Activated CD8-positive, alpha-beta T cell treated with anti-CD3 and anti-CD28 coated beads, Interleukin-2, amount 10 ng/mL, durations not matched to agents 7 days and 5 days (primary cell): ENCODE measurements around the gene ADAM33. TPM values are rescaled to one million over a fixed set of nuclear protein-coding genes. Genes with fewer than 3 reads are reported as not detected.

Source experiments
- ATAC-seq: fragments of 150-1000 bp; cut with Tn5 transposase; one replicate; pipeline ENCODE4 v1.10.0; 2021; ENCODE audit warnings: moderate library complexity
- CTCF ChIA-PET: fragments of 350-600 bp; sonication (Branson Sonifier 250); formaldehyde crosslinking; loops from one replicate; lab custom pipeline; 2021; ENCODE audit warnings: antibody characterized with exemption; lab: Charles Lee
- POLR2A ChIA-PET: fragments of 350-600 bp; sonication (Branson Sonifier 250); formaldehyde crosslinking; loops from one replicate; lab custom pipeline; 2021; ENCODE audit warnings: antibody characterized with exemption; lab: Charles Lee
- DNase-seq: peaks from one replicate; pipeline ENCODE4 v3.0.0-alpha.2; 2020
- H3K27ac Mint-ChIP-seq: one replicate; pipeline ENCODE4 v1.8.0; 2021; ENCODE audit warnings: mild to moderate bottlenecking, mixed read lengths
- H3K27me3 Mint-ChIP-seq: one replicate; pipeline ENCODE4 v1.8.0; 2021; ENCODE audit warnings: low read depth, mixed read lengths
- H3K36me3 Mint-ChIP-seq: one replicate; pipeline ENCODE4 v1.8.0; 2021; ENCODE audit warnings: low read depth, mixed read lengths
- H3K4me1 Mint-ChIP-seq: one replicate; pipeline ENCODE4 v1.8.0; 2021; ENCODE audit warnings: low read depth, mixed read lengths
- H3K4me3 Mint-ChIP-seq: one replicate; pipeline ENCODE4 v1.8.0; 2021; ENCODE audit warnings: mild to moderate bottlenecking, mixed read lengths
- H3K9me3 Mint-ChIP-seq: one replicate; pipeline ENCODE4 v1.8.0; 2022; ENCODE audit warnings: mixed read lengths; ENCODE audit not compliant: insufficient read depth
- total RNA-seq, 2 experiments: library from RNA; stranded (reverse); gene quantifications; one replicate each; pipeline ENCODE4 v1.2.3, GENCODE V29; 2021

The ADAM33 gene
- total RNA-seq, 2 experiments from 2014 or later, result not detected

DNA sequence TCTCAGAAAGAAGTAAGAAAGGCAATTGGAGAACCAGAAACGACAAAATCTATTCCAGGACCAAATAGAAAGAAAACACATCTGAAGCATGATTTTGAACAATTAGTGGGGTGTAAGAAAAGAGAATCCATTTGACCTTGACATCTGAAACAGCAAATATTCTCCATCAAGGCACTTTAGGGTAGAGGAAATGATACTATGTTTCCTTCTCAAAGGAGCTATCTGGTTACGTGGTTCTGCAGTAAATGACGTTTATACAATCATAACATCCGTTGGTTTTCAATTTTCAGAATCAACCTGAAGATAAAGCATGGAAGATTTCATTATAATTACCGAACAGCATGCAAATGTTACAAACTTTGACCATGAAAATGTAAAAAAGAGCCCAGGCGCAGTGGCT, 38.8 kb upstream of the ADAM33 start:
- Mint-ChIP-seq H3K36me3 (no peaks in the 10 kb centered on the region), H3K4me1 (peaks cover 11% of the 10 kb centered on the region), H3K4me3 (no peak overlapping the region), H3K27ac (no peak overlapping the region), H3K9me3 (no peaks in the 10 kb centered on the region), H3K27me3 (peaks cover 19% of the 10 kb centered on the region)
- ATAC-seq, result no peak
- no peak for DNase-seq
- CTCF ChIA-PET, result interaction anchor here (1.1 to 2.2 kb wide), 2 partner anchors 10 to 43 kb away, joined by 3 to 15 read pairs; no protein-coding TSS in a partner anchor
- POLR2A ChIA-PET, result no interaction called here

DNA sequence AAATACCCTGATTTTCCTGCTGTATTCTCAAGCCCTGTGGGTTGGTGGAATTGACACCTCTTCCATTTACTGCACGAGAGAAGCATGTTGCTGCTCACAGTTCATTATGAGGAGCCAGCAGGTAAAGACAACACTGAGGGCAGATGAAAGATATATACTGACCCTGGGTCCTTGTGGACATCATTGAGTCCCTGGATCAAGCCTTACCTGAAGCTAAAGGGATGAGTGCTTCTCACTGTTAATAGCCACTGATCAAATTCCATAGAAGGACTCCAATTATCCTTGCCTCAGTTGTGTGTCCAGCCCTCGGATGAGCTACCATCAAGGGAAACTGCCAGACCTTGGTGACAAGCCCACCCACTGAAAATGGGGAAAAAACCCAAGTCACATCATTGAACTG, 38.3 kb upstream of the ADAM33 start:
- peaks cover 11% of the 10 kb centered on the region for H3K4me1 Mint-ChIP-seq
- no peaks in the 10 kb centered on the region for H3K9me3 Mint-ChIP-seq
- ATAC-seq (no peak), DNase-seq (no peak)
- no peaks in the 10 kb centered on the region for H3K36me3 Mint-ChIP-seq
- no peak overlapping the region for H3K27ac Mint-ChIP-seq
- CTCF ChIA-PET, result interaction anchor here (1.1 to 2.2 kb wide), 2 partner anchors 9 to 42 kb away, joined by 3 to 15 read pairs; no protein-coding TSS in a partner anchor
- H3K27me3 Mint-ChIP-seq, result peaks cover 19% of the 10 kb centered on the region
- no peak overlapping the region for H3K4me3 Mint-ChIP-seq
- POLR2A ChIA-PET, result no interaction called here

DNA sequence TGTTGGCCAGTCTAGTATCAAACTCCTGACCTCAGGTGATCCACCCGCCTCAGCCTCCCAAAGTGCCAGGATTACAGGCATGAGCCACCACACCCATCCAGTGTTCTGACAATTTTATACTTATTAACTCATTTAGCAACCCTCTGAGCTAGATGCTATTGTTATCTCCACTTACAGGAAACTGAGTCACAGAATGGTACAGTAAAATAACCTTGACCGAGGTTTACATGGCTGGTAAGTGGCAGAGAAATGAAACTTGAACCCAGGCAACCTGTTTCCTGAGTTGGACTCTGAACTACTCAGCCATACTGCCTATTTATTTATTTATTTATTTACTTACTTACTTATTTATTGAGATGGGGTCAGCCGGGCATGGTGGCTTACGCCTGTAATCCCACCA, 37.2 kb upstream of the ADAM33 start:
- H3K4me3 Mint-ChIP-seq, result no peak overlapping the region
- peaks cover 11% of the 10 kb centered on the region for H3K4me1 Mint-ChIP-seq
- DNase-seq (no peak), ATAC-seq (no peak)
- no peaks in the 10 kb centered on the region for H3K9me3 Mint-ChIP-seq
- H3K36me3 Mint-ChIP-seq, result no peaks in the 10 kb centered on the region
- ChIA-PET POLR2A (no interaction called here), CTCF (interaction anchor here (2.2 kb wide), 1 partner anchor 8 kb away, joined by 15 read pairs; no protein-coding TSS in a partner anchor)
- H3K27me3 Mint-ChIP-seq, result peaks cover 19% of the 10 kb centered on the region
- no peak overlapping the region for H3K27ac Mint-ChIP-seq

DNA sequence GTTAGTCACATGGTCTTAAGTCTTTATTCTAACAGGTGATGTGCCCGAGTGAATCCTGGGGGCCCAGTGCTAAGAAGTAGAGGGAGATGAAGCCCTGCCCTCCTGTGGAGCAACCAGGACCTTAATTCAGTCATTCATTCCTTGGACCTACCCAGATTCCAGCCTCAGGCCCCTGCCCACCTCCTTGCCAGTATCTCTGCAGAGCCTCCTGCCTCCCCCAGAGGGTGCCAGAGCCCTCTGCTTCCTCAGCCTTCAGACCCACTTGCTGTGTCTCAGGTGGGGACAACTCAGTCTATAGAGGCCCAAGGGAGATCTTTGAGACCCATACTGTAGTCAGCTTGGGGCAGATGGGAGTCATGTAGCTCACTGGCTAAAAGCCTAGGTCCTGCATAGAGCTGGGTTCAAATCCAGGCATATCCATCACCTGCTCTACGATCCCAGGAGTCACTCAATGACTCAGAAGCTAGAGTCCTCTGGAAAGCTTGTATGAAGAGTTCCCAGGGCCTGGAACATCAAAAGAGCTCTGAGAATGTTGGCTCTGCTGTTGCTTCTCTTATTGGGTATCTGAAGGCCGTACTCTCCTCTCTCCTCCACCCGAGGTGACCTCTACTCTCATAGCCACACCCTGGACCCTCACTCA, 34.5 kb upstream of the ADAM33 start:
- Mint-ChIP-seq H3K36me3 (no peaks in the 10 kb centered on the region), H3K9me3 (no peaks in the 10 kb centered on the region), H3K4me3 (no peak overlapping the region), H3K4me1 (peaks cover 11% of the 10 kb centered on the region), H3K27ac (no peak overlapping the region), H3K27me3 (peaks cover 12% of the 10 kb centered on the region)
- peak; percentile 74 for ATAC-seq
- POLR2A ChIA-PET, result interaction anchor here (1.0 kb wide), 1 partner anchor 11 kb away, joined by 3 read pairs; no protein-coding TSS in a partner anchor
- CTCF ChIA-PET, result interaction anchor here (0.6 to 2.8 kb wide), 7 partner anchors 28 to 295 kb away, joined by 3 to 14 read pairs (median 5); partner anchors contain the start of gene ADISSP
- peak; percentile 50 for DNase-seq

DNA sequence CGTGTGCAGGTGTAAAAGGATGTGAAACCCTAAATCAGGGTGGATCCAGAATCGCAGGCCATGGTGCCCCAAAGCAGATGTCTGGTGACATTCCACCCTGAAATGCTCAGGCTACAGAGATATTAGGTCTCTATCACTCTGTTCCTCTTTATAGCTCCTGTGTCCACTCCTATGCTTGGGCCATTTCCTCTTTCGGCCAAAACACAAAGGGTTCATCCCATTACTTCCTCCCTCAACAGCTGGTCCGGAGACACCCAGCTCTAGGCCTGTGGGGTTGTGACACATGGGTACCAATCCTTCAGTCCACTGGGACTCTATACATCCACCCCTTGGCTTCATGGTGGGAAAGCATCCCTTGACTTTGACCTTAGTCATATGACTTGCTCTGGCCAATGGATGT, 32.3 kb upstream of the ADAM33 start:
- Mint-ChIP-seq H3K4me3 (no peak overlapping the region), H3K4me1 (no peaks in the 10 kb centered on the region), H3K36me3 (no peaks in the 10 kb centered on the region), H3K9me3 (no peaks in the 10 kb centered on the region), H3K27me3 (peaks cover 2% of the 10 kb centered on the region), H3K27ac (no peak overlapping the region)
- ChIA-PET POLR2A (no interaction called here), CTCF (interaction anchor here (1.2 kb wide), 1 partner anchor 13 kb away, joined by 3 read pairs; no protein-coding TSS in a partner anchor)
- DNase-seq (no peak), ATAC-seq (no peak)

DNA sequence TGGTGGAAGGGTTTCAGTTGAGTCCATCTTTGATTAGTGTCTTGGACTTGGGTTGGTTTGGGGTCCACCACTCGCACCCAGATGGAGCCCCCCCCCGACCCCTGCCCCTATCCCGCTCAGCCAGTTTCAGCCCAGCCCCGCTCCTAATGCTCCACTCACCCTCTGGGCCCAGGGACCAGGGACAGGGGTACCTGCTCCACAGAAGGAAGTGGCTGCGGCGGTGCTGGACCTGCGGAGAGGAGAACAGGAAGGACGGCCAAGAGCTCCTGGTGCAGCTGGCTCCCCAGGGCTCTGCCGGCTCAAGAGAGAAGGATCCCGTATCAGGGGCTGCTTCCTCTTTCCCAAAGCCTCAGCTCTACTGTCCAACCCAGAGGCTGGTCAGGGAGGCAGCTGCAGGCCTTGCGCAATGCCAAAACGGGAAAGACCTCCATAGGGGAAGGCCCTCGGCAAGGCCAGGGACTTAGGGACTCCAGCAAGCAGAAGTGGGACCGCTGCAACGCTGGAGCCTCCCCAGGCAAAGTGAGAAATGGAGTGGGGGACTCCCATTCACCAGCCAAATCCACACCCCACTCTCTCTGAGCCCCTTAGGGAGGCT, 30.6 kb upstream of the ADAM33 start, which contains the start of gene SIGLEC1:
SIGLEC1 (minus strand) TSS at position 322 of the 595 bp plus-strand sequence. CDS start 5,472 bp downstream, outside the sequence.
- H3K27ac Mint-ChIP-seq, result no peak within 1 kb of the TSS
- ChIA-PET POLR2A (interaction anchor here (0.6 kb wide), 1 partner anchor 27 kb away, joined by 4 read pairs; no protein-coding TSS in a partner anchor), CTCF (interaction anchor here (1.4 to 3.1 kb wide), 2 partner anchors 36 to 150 kb away, joined by 5 to 66 read pairs; no protein-coding TSS in a partner anchor)
- H3K36me3 Mint-ChIP-seq, result no peaks in the 10 kb centered on the region
- H3K4me3 Mint-ChIP-seq, result no peak within 1 kb of the TSS
- peaks cover 6% of the 10 kb centered on the region for H3K27me3 Mint-ChIP-seq
- no peak for DNase-seq
- H3K9me3 Mint-ChIP-seq, result no peaks in the 10 kb centered on the region
- no peaks in the 10 kb centered on the region for H3K4me1 Mint-ChIP-seq
- no peak for ATAC-seq

DNA sequence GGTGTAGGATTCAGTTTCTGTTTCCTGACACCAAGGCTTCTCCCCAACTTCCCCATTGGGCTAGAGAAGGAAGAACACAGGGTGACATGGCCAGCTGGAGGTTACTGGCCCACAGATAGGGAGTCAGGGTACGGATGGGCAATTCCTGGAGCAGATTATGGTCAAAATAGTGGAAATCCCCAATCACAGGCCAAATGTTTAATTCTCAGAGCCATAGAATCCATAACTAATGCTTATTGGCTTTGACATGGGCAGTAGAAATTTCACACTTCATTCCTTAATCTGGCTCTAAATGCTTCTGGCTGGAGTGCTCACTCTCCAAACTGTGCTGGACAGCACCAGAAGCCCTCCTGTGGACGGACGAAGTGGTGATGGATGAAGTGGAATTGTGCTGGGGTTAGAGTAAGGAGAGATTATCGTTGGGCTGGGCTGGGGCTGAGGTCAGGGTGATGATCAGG, 29.7 kb upstream of the ADAM33 start:
- Mint-ChIP-seq H3K27ac (no peak overlapping the region), H3K4me3 (no peak overlapping the region), H3K27me3 (peaks cover 6% of the 10 kb centered on the region), H3K4me1 (no peaks in the 10 kb centered on the region), H3K36me3 (no peaks in the 10 kb centered on the region), H3K9me3 (no peaks in the 10 kb centered on the region)
- no peak for ATAC-seq
- ChIA-PET CTCF (interaction anchor here (0.6 to 3.3 kb wide), 49 partner anchors 9 to 486 kb away, joined by 3 to 66 read pairs (median 4); partner anchors contain the start of genes AP5S1 and SPEF1), POLR2A (no interaction called here)
- DNase-seq, result no peak

DNA sequence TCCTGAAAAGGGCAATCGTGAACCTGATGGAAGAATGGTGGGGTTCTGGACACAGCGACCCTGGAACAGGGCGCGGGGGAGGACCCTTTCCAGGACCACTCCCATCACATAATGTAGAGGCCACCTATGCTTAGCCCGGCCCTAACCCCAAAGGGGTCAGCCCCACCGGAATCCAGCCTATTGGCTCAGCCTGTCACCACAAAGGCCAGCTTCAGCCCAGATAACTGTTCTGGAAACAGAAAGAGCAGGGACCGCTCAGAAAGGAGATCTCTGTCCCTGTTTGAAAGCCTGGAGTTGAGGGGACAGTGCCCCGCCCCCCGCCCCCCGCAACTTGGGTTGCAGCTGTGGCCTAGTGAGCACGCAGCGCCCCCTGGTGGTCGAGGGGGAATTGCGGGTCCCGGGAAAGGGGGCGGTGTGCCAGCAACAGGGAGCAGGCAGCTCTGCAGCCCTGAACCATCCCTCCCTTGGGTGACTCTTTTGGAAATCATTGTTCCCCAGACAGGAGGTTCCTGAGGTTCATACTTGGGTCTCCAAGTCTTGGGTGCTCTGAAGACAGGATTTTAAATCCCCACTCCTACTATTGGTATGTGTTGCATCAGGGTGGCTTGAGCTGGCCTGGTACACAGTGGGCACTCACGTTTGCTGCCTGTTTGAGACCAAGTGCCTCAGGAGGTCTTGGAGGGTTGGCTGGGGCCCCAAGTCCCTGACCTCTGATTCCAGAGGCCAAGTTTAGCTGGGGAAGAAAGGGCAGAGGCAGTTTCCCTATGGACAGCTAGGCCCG, 29.1 kb upstream of the ADAM33 start:
- no peak overlapping the region for H3K4me3 Mint-ChIP-seq
- ChIA-PET POLR2A (no interaction called here), CTCF (interaction anchor here (0.6 to 3.3 kb wide), 54 partner anchors 9 to 486 kb away, joined by 3 to 66 read pairs (median 4); partner anchors contain the start of genes ADISSP, AP5S1 and SPEF1)
- no peaks in the 10 kb centered on the region for H3K36me3 Mint-ChIP-seq
- ATAC-seq (peak; percentile 82), DNase-seq (peak; percentile 81)
- no peaks in the 10 kb centered on the region for H3K9me3 Mint-ChIP-seq
- H3K4me1 Mint-ChIP-seq, result no peaks in the 10 kb centered on the region
- H3K27ac Mint-ChIP-seq, result no peak overlapping the region
- peaks cover 6% of the 10 kb centered on the region for H3K27me3 Mint-ChIP-seq

DNA sequence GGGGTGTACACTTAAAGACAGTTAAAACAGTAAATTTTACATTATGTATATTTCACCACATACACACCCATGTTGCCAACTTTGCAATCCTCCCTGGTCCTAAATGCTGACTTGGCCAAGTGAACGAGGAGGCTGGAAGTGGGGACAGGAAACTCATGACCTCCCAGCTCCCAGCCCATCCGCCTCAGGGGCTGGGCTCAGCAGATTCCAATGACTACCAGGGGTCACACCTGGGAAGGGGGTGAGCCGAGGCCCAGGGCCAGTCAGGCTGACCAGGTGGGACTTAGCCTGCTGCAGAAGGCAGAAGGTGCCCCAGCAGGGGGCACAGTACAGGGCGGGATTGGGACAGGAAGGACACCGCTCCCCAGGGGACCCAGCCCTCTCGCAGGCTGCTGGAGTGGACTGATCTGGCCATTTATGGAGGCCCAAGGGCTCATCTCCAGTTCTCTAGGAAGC, 28.2 kb upstream of the ADAM33 start:
- no peaks in the 10 kb centered on the region for H3K36me3 Mint-ChIP-seq
- ATAC-seq (no peak), DNase-seq (no peak)
- no peaks in the 10 kb centered on the region for H3K4me1 Mint-ChIP-seq
- H3K4me3 Mint-ChIP-seq, result no peak overlapping the region
- H3K27ac Mint-ChIP-seq, result no peak overlapping the region
- ChIA-PET POLR2A (no interaction called here), CTCF (interaction anchor here (0.8 to 3.3 kb wide), 18 partner anchors 10 to 487 kb away, joined by 3 to 66 read pairs (median 4); partner anchors contain the start of gene ADISSP)
- no peaks in the 10 kb centered on the region for H3K9me3 Mint-ChIP-seq
- H3K27me3 Mint-ChIP-seq, result peaks cover 6% of the 10 kb centered on the region

DNA sequence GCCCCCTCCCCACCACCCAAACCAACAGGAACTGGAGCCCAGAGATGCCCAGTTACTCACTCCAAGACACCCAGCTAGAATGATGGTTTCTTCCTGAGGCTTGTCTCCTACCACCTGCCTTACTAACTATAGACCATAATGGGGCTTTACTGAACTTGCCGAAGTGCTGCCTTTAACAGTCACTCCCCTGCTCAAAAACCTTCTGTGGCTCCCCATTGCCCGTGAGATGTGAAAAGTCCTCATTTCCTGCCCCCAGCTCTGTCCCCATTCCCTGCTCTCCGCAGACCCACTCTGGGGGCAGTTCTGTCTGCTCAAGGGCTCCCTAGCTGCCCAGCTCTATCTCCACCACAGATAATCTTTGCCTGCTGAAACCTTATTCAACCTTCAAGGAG, 25.7 kb upstream of the ADAM33 start:
- H3K36me3 Mint-ChIP-seq, result no peaks in the 10 kb centered on the region
- peaks cover 6% of the 10 kb centered on the region for H3K27me3 Mint-ChIP-seq
- POLR2A ChIA-PET, result no interaction called here
- ATAC-seq, result no peak
- CTCF ChIA-PET, result interaction anchor here (1.0 to 2.4 kb wide), 3 partner anchors 17 to 145 kb away, joined by 4 to 12 read pairs (median 9); no protein-coding TSS in a partner anchor
- H3K4me3 Mint-ChIP-seq, result no peak overlapping the region
- H3K9me3 Mint-ChIP-seq, result no peaks in the 10 kb centered on the region
- H3K4me1 Mint-ChIP-seq, result no peaks in the 10 kb centered on the region
- no peak for DNase-seq
- H3K27ac Mint-ChIP-seq, result no peak overlapping the region
